Transverse colon (tissue), 4 donors: ENCODE data around the gene NUDT16.
A peak's percentile ranks its signal among the peaks of the same experiment; 100 is the strongest.

ENCODE experiments used
- CTCF ChIP-seq, 5 experiments: fragments of 200-600 bp in 3 of 5; fragments of 450-650 bp in 2 of 5; sonication (generic) in 3 of 5; IDR thresholded peaks; 1 replicate in 2 of 5; 2 replicates in 3 of 5; pipeline ENCODE4 v1.5.1; 2016 to 2017; ENCODE audit warnings: antibody characterized with exemption in 5 of 5, inconsistent platforms in 3 of 5, mild to moderate bottlenecking in 2 of 5, moderate library complexity in 1 of 5
- POLR2A ChIP-seq: fragments of 450-650 bp; IDR thresholded peaks from one replicate; pipeline ENCODE4 v1.6.1; 2016; ENCODE audit warnings: antibody characterized with exemption, mild to moderate bottlenecking, moderate library complexity
- POLR2AphosphoS5 ChIP-seq, 3 donors: sonication (generic); formaldehyde crosslinking; IDR thresholded peaks; one replicate each; pipeline ENCODE4 v1.6.1; 2016; ENCODE audit warnings: antibody characterized with exemption in 3 of 3

DNA sequence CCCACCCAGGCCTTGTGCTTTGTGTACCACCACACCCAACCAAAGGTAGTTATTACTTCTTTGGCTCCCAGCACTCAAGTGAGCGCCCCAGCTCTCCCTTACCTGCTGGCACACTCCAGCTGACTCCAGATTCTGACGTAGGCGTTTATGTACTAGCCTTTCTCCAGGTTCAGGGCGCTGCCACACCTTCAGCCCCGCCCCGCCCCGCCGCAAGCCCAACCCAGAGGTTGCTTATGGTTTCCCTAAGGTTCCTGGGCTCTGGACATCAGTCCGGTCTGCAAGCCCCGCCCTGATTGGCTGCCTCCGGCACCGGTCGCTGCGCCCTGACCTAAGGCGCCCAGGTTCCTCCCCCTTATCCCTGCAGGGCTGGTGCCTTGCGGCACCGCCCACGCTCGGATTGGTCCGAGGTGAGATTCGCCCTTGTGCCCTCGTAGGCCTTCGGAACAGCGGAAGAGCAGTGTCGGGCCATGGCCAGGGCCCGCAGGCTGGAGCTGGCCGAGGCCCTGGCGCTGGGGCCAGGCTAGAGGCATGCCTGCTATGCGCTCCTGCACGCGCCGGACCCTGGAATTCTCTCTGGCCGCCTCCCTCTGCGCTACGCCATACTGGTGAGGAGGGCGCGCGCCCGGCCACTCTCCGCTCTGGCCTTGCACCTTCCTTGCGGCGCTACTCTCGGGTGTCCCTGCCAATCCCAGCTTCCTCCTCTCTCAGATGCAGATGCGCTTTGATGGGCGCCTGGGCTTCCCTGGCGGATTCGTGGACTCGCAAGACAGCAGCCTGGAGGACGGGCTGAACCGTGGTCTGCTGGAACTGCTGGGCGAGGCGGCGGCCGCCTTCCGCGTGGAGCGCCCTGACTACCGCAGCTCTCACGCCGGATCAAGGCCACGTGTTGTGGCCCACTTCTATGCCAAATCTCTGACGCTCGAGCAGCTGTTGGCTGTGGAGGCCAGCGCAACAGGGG, 19.8 kb upstream of the NUDT16 start:
- TF ChIP-seq CTCF (IDR thresholded peaks at IDR 0.05), result no peak
- peak; percentile 91 for TF ChIP-seq POLR2A
- TF ChIP-seq POLR2AphosphoS5 (IDR thresholded peaks at IDR 0.05), result peak; percentile 53 to 90 (median 81)
